Chondrocyte (in vitro differentiated cells): ENCODE data around the gene PNP. TPM values are rescaled to one million over a fixed set of nuclear protein-coding genes. Genes with fewer than 3 reads are reported as not detected.
"Not testable (repeated sequence)": the region's sequence is repeated elsewhere in the genome, so short reads cannot be mapped to it uniquely, and the experiment has no call there.

Experiments used
- DNase-seq: peaks from one replicate; pipeline ENCODE4 v3.0.0; 2021; ENCODE audit warnings: mixed read lengths, low spot score
- H3K27ac Mint-ChIP-seq: one replicate; pipeline ENCODE4 v1.8.0; 2021; ENCODE audit warnings: mild to moderate bottlenecking, moderate library complexity, mixed read lengths; ENCODE audit not compliant: unreplicated experiment
- H3K27me3 Mint-ChIP-seq: 2 replicates; pipeline ENCODE4 v1.8.0; 2021; ENCODE audit warnings: low read depth, mixed read lengths
- H3K36me3 Mint-ChIP-seq: 2 replicates; pipeline ENCODE4 v1.8.0; 2021; ENCODE audit warnings: low read depth, mixed read lengths
- H3K4me1 Mint-ChIP-seq: 2 replicates; pipeline ENCODE4 v1.8.0; 2021; ENCODE audit warnings: low read depth, mild to moderate bottlenecking, mixed read lengths
- H3K4me3 Mint-ChIP-seq: one replicate; pipeline ENCODE4 v1.8.0; 2021; ENCODE audit warnings: mild to moderate bottlenecking, moderate library complexity, mixed read lengths; ENCODE audit not compliant: unreplicated experiment
- H3K9me3 Mint-ChIP-seq: 2 replicates; pipeline ENCODE4 v1.8.0; 2021; ENCODE audit warnings: low read depth, mixed read lengths
- CTCF ChIP-seq: fragments of 200-600 bp; sonication (generic); IDR thresholded peaks from 2 replicates; pipeline ENCODE4 v1.5.0; 2021; ENCODE audit warnings: antibody characterized with exemption, mild to moderate bottlenecking, moderate library complexity
- total RNA-seq: library from RNA; stranded (reverse); gene quantifications from 3 replicates; pipeline ENCODE4 v1.2.1, GENCODE V29; 2021

Gene PNP
- total RNA-seq, 1 donor from 2014 or later: 25.0 TPM

- no peak for TF ChIP-seq CTCF
- Mint-ChIP-seq H3K36me3 (no peaks in the 10 kb centered on the region), H3K4me3 (no peak overlapping the region), H3K4me1 (no peaks in the 10 kb centered on the region), H3K27ac (no peak overlapping the region), H3K27me3 (peaks cover 8% of the 10 kb centered on the region), H3K9me3 (no peaks in the 10 kb centered on the region)
- DNase-seq: no peak
Observed at GRCh38 chr14:20503898-20504297, 34.7 kb downstream of the PNP start.

- H3K27ac Mint-ChIP-seq, H3K36me3 Mint-ChIP-seq, H3K4me3 Mint-ChIP-seq, DNase-seq, H3K9me3 Mint-ChIP-seq, H3K4me1 Mint-ChIP-seq: not testable (repeated sequence)
- H3K27me3 Mint-ChIP-seq: peaks cover 19% of the 10 kb centered on the region
Observed at GRCh38 chr14:20506276-20506675, 37.1 kb downstream of the PNP start.

GRCh38 chr14:20506752-20507151 is 37.5 kb downstream of the PNP start:
- H3K9me3 Mint-ChIP-seq, H3K36me3 Mint-ChIP-seq, H3K4me3 Mint-ChIP-seq, DNase-seq, H3K4me1 Mint-ChIP-seq, H3K27ac Mint-ChIP-seq: not testable (repeated sequence)
- peaks cover 20% of the 10 kb centered on the region for H3K27me3 Mint-ChIP-seq

GRCh38 chr14:20507537-20507936 is 38.3 kb downstream of the PNP start:
- not testable (repeated sequence) for H3K36me3 Mint-ChIP-seq, H3K4me3 Mint-ChIP-seq, H3K9me3 Mint-ChIP-seq, H3K4me1 Mint-ChIP-seq, DNase-seq, H3K27ac Mint-ChIP-seq
- peaks cover 18% of the 10 kb centered on the region for H3K27me3 Mint-ChIP-seq

- Mint-ChIP-seq H3K27me3 (peaks cover 24% of the 10 kb centered on the region), H3K36me3 (no peaks in the 10 kb centered on the region), H3K9me3 (no peaks in the 10 kb centered on the region), H3K27ac (no peak overlapping the region), H3K4me3 (no peak overlapping the region), H3K4me1 (no peaks in the 10 kb centered on the region)
- no peak for DNase-seq
- no peak for TF ChIP-seq CTCF
Observed at GRCh38 chr14:20508367-20508766, 39.2 kb downstream of the PNP start.

GRCh38 chr14:20512177-20512905 is 43.1 kb downstream of the PNP start:
- no peaks in the 10 kb centered on the region for H3K9me3 Mint-ChIP-seq
- peaks cover 6% of the 10 kb centered on the region for H3K4me1 Mint-ChIP-seq
- DNase-seq: no peak
- H3K27ac Mint-ChIP-seq: no peak overlapping the region
- H3K27me3 Mint-ChIP-seq: peaks cover 17% of the 10 kb centered on the region
- H3K4me3 Mint-ChIP-seq: no peak overlapping the region
- TF ChIP-seq CTCF: no peak
- no peaks in the 10 kb centered on the region for H3K36me3 Mint-ChIP-seq

GRCh38 chr14:20515846-20516245 is 46.6 kb downstream of the PNP start:
- no peak overlapping the region for H3K27ac Mint-ChIP-seq
- H3K36me3 Mint-ChIP-seq: no peaks in the 10 kb centered on the region
- no peak overlapping the region for H3K4me3 Mint-ChIP-seq
- peaks cover 6% of the 10 kb centered on the region for H3K4me1 Mint-ChIP-seq
- DNase-seq: no peak
- H3K27me3 Mint-ChIP-seq: peaks cover 9% of the 10 kb centered on the region
- peaks cover 3% of the 10 kb centered on the region for H3K9me3 Mint-ChIP-seq
- TF ChIP-seq CTCF: no peak
